ENCODE results near the gene MYBPHL. TPM values are rescaled to one million over a fixed set of nuclear protein-coding genes. Genes with fewer than 3 reads are reported as not detected.
A peak's percentile ranks its signal among the peaks of the same experiment; 100 is the strongest.
"Not testable (repeated sequence)": the region's sequence is repeated elsewhere in the genome, so short reads cannot be mapped to it uniquely, and the experiment has no call there.

Gene MYBPHL
- polyA plus RNA-seq, 1 experiment, result not detected

- H3K4me3 ChIP-seq (ENCODE audit: low read depth, low read length), result no peak overlapping the region
- no peak overlapping the region for H3K27ac ChIP-seq (ENCODE audit: low read depth, low read length)
- H3K27me3 ChIP-seq (ENCODE audit: control insufficient read depth, insufficient read depth, low read length), result peaks cover 2% of the 10 kb centered on the region
- ChIA-PET CTCF (no interaction called here), POLR2A (no interaction called here)
- H3K9me3 ChIP-seq (ENCODE audit: control insufficient read depth, insufficient read depth, low read length), result no peaks in the 10 kb centered on the region
- DNase-seq (ENCODE audit: low read depth, low spot score), result no peak
- no peak for TF ChIP-seq CTCF (IDR thresholded peaks at IDR 0.05; ENCODE audit: low read depth, low read length)
Measured at GRCh38 chr1:109290137-109290536, 16.7 kb downstream of the MYBPHL start.

- POLR2A ChIA-PET; DNase-seq (ENCODE audit: low read depth, low spot score); H3K4me3 ChIP-seq (ENCODE audit: low read depth, low read length); H3K27ac ChIP-seq (ENCODE audit: low read depth, low read length); H3K27me3 ChIP-seq (ENCODE audit: control insufficient read depth, insufficient read depth, low read length); H3K9me3 ChIP-seq (ENCODE audit: control insufficient read depth, insufficient read depth, low read length): not testable (repeated sequence)
- CTCF ChIA-PET, result interaction anchor here (0.6 kb wide), 1 partner anchor 81 kb away, joined by 7 read pairs; no protein-coding TSS in a partner anchor
Measured at GRCh38 chr1:109286762-109287161, 20.0 kb downstream of the MYBPHL start.

- no peaks in the 10 kb centered on the region for H3K9me3 ChIP-seq (ENCODE audit: control insufficient read depth, insufficient read depth, low read length)
- peak overlapping the region; percentile 93 for H3K4me3 ChIP-seq (ENCODE audit: low read depth, low read length)
- ChIA-PET CTCF (interaction anchor here (1.8 to 3.0 kb wide), 2 partner anchors 109 to 115 kb away, joined by 5 to 23 read pairs; partner anchors contain the start of gene SORT1), POLR2A (interaction anchor here (1.8 kb wide), 1 partner anchor 114 kb away, joined by 9 read pairs; the partner anchor contains the start of gene SORT1)
- H3K27me3 ChIP-seq (ENCODE audit: control insufficient read depth, insufficient read depth, low read length), result peaks cover 2% of the 10 kb centered on the region
- no peak for TF ChIP-seq CTCF (IDR thresholded peaks at IDR 0.05; ENCODE audit: low read depth, low read length)
- no peak for DNase-seq (ENCODE audit: low read depth, low spot score)
- H3K27ac ChIP-seq (ENCODE audit: low read depth, low read length), result peak overlapping the region; percentile 83
Measured at GRCh38 chr1:109283748-109284600, 22.8 kb downstream of the MYBPHL start.

- POLR2A ChIA-PET, result interaction anchor here (0.6 to 1.8 kb wide), 12 partner anchors 11 to 713 kb away, joined by 3 to 9 read pairs (median 4); partner anchors contain the start of gene SORT1
- CTCF ChIA-PET, result interaction anchor here (1.1 to 3.0 kb wide), 3 partner anchors 19 to 116 kb away, joined by 3 to 23 read pairs (median 5); partner anchors contain the start of gene SORT1
- Histone ChIP-seq H3K27me3 (ENCODE audit: control insufficient read depth, insufficient read depth, low read length) (no peaks in the 10 kb centered on the region), H3K9me3 (ENCODE audit: control insufficient read depth, insufficient read depth, low read length) (no peaks in the 10 kb centered on the region), H3K4me3 (ENCODE audit: low read depth, low read length) (peak within 1 kb of the TSS; percentile 93), H3K27ac (ENCODE audit: low read depth, low read length) (peak within 1 kb of the TSS; percentile 83)
- DNase-seq (ENCODE audit: low read depth, low spot score), result peak; percentile 92
- peak; percentile 68 for TF ChIP-seq CTCF (IDR thresholded peaks at IDR 0.05; ENCODE audit: low read depth, low read length)
Measured at GRCh38 chr1:109282952-109283747, 23.7 kb downstream of the MYBPHL start, which contains the start of gene PSRC1. Gene PSRC1, minus strand, starts transcription at chr1:109283145.

GRCh38 chr1:109282497-109282951 lies 24.3 kb downstream of the MYBPHL start:
- H3K27me3 ChIP-seq (ENCODE audit: control insufficient read depth, insufficient read depth, low read length), result no peaks in the 10 kb centered on the region
- H3K4me3 ChIP-seq (ENCODE audit: low read depth, low read length), result peak overlapping the region; percentile 93
- peak overlapping the region; percentile 61 for H3K27ac ChIP-seq (ENCODE audit: low read depth, low read length)
- no peak for TF ChIP-seq CTCF (IDR thresholded peaks at IDR 0.05; ENCODE audit: low read depth, low read length)
- POLR2A ChIA-PET, result interaction anchor here (0.6 to 1.8 kb wide), 12 partner anchors 11 to 713 kb away, joined by 3 to 9 read pairs (median 4); partner anchors contain the start of gene SORT1
- CTCF ChIA-PET, result interaction anchor here (1.1 to 3.0 kb wide), 4 partner anchors 18 to 250 kb away, joined by 3 to 23 read pairs (median 4); partner anchors contain the start of gene SORT1
- DNase-seq (ENCODE audit: low read depth, low spot score), result no peak
- H3K9me3 ChIP-seq (ENCODE audit: control insufficient read depth, insufficient read depth, low read length), result no peaks in the 10 kb centered on the region
